IPS-18a (cell line): ENCODE measurements around the gene KLK10.
A peak's percentile ranks its signal among the peaks of the same experiment; 100 is the strongest.

Source experiments
- H3K27ac ChIP-seq: one replicate; pipeline ENCODE4 v1.5.1; 2013; ENCODE audit warnings: low read length
- H3K27me3 ChIP-seq: one replicate; pipeline ENCODE4 v1.6.1; 2013; ENCODE audit warnings: mild to moderate bottlenecking, low read length; ENCODE audit not compliant: control insufficient read depth, insufficient read depth
- H3K36me3 ChIP-seq: one replicate; pipeline ENCODE4 v1.6.1; 2013; ENCODE audit warnings: low read depth, low read length; ENCODE audit not compliant: control insufficient read depth
- H3K4me1 ChIP-seq: one replicate; pipeline ENCODE4 v1.6.1; 2013; ENCODE audit warnings: low read depth, low read length; ENCODE audit not compliant: control insufficient read depth
- H3K4me3 ChIP-seq: one replicate; pipeline ENCODE4 v1.5.1; 2013; ENCODE audit warnings: low read length
- H3K9ac ChIP-seq: one replicate; pipeline ENCODE4 v1.6.1; 2013; ENCODE audit warnings: mild to moderate bottlenecking, low read length, moderate library complexity
- H3K9me3 ChIP-seq: one replicate; pipeline ENCODE4 v1.6.1; 2013; ENCODE audit warnings: low read depth, low read length; ENCODE audit not compliant: control insufficient read depth

Gene KLK10

DNA sequence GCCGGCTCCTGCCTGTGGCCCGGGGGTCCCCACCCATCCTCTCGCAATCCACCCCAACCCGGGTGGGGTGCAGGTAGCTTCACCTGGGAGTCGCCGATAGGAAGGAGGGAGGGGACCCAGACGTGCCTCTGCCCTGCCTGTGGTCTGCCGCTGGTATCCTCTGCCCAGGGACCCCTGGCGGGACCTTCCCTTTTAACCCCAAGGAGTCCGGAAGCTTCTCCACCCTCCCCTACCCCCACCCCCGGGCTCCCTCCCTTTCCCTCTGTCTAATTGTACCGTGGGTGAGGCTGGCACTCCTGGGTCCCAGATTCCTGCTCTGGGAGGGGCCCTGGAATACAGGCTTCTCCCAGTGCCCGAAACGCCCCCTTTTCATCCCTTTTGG, at the start of gene KLK10:
Gene KLK10 (minus strand): TSS at position 166 of the 382 bp plus-strand sequence. CDS start 579 bp downstream, outside the sequence.
- Histone ChIP-seq H3K9me3 (no peaks in the 10 kb centered on the region), H3K36me3 (no peaks in the 10 kb centered on the region), H3K27ac (no peak within 1 kb of the TSS), H3K4me3 (peak within 1 kb of the TSS; percentile 55), H3K4me1 (peaks cover 5% of the 10 kb centered on the region), H3K27me3 (peaks cover 41% of the 10 kb centered on the region), H3K9ac (no peak within 1 kb of the TSS)

DNA sequence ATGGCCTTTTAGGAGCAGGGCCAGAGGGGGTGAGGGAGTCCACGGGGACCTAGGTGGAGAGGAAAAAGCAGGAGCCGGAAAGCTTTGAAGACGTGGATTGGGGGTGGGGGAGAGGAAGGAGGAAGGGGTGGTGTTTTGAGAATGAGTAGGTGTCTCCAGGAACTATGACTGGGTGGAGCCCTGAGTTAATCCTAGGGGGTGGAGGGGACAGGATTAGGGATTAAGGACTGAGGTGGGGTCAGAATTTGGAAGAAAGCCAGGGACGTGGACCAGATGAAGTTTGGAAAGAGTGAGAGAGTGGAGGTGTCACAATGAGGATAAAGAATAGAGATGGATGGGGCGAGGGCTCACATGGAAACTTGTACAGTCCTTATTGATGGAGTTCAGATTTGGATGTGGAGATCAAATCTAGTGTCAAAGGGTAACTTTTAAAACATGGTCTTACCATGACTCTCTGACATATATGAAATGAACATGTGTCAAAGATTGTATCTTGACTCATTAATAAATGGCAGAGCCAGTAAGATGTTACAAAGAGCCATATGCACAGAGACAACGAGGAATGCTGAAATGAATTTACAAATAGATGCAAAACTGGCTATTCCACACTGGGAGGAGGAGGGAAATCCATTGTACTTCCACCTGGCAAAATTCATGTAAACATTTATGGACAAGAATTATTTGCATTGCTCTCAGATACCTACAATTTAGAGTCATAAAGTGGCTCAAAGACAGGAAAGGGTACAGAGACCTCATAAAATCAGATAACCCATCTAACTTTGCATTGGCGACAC, 47.1 kb upstream of the KLK10 start:
- H3K4me3 ChIP-seq: no peak overlapping the region
- H3K4me1 ChIP-seq: peaks cover 8% of the 10 kb centered on the region
- H3K36me3 ChIP-seq: no peaks in the 10 kb centered on the region
- no peaks in the 10 kb centered on the region for H3K9me3 ChIP-seq
- peaks cover 4% of the 10 kb centered on the region for H3K27me3 ChIP-seq
- no peak overlapping the region for H3K27ac ChIP-seq
- no peak overlapping the region for H3K9ac ChIP-seq

GRCh38 chr19:51065221-51065960, 45.9 kb upstream of the KLK10 start:
- Histone ChIP-seq H3K27ac (no peak overlapping the region), H3K4me3 (peak overlapping the region; percentile 73), H3K9me3 (no peaks in the 10 kb centered on the region), H3K4me1 (peaks cover 8% of the 10 kb centered on the region), H3K9ac (peak overlapping the region; percentile 10), H3K27me3 (peaks cover 4% of the 10 kb centered on the region), H3K36me3 (no peaks in the 10 kb centered on the region)

DNA sequence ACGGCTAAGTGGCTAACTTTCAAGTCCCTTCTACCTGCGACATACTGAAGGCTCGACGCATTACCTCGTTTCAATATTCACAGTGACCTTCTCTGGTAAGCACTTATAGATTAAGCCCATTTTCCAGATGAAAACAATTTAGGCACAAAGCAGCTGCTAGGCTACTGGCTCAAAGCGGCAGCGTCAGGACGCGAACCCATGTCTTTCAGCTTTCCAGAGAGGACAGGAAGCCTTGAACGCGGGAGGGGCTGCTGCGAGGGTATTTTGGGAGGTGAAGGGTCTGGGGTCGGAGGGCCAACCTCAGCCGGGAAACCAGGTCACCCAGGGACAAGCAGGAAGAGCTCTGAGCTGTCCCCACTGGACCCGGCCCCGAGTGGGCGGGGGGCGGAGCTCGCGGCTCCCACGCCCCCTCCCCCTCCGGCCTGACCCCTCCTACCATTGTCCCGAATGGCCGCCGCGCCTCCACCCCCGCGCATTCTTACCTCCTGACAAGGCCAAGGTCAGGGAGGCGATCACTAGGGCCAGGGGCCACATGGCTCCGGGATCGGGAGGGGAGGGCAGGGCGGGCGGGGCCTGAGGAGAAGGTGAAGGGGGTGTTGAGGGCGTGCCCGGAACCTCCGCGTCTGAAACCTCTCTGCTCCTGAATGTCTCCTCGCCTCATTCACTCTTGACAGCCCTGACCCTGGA, 45.2 kb upstream of the KLK10 start, which contains the start of gene KLK13:
Gene KLK13 (minus strand): TSS at position 559 of the 687 bp plus-strand sequence. CDS start 25 bp downstream, at position 534.
- Histone ChIP-seq H3K4me3 (peak within 1 kb of the TSS; percentile 73), H3K4me1 (peaks cover 8% of the 10 kb centered on the region), H3K9me3 (no peaks in the 10 kb centered on the region), H3K36me3 (no peaks in the 10 kb centered on the region), H3K27me3 (peaks cover 4% of the 10 kb centered on the region), H3K27ac (no peak within 1 kb of the TSS), H3K9ac (peak within 1 kb of the TSS; percentile 10)

DNA sequence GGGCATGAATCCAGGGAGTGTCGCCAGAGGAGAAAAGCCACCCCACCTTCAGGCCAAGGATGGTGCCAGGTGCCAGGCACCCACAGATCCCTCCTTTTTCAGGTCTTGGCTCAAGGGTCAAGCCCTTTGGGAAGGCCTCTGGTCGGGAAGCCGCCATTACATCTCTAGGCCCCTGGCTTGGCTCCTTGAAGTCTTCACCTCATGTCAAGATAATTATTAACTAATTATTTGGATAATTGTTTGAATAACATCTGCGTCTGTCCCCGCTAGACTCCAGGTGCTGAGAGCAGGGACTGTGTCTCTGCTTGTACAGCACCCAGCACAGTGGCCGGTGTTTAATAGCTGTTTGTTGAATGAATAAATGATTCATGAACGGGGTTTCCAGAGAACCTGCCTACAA, 44.2 kb upstream of the KLK10 start:
- H3K4me3 ChIP-seq: no peak overlapping the region

GRCh38 chr19:51060973-51061372, 41.5 kb upstream of the KLK10 start:
- H3K27me3 ChIP-seq: peaks cover under 1% of the 10 kb centered on the region
- H3K4me3 ChIP-seq: no peak overlapping the region
- no peaks in the 10 kb centered on the region for H3K36me3 ChIP-seq
- H3K9me3 ChIP-seq: no peaks in the 10 kb centered on the region
- H3K27ac ChIP-seq: no peak overlapping the region
- no peak overlapping the region for H3K9ac ChIP-seq
- peaks cover 8% of the 10 kb centered on the region for H3K4me1 ChIP-seq

More for the DNA sequence above, 44.2 kb upstream of the KLK10 start:
- Histone ChIP-seq H3K9ac (no peak overlapping the region), H3K36me3 (no peaks in the 10 kb centered on the region), H3K4me1 (peaks cover 8% of the 10 kb centered on the region), H3K27ac (no peak overlapping the region), H3K9me3 (no peaks in the 10 kb centered on the region), H3K27me3 (peaks cover 4% of the 10 kb centered on the region)

DNA sequence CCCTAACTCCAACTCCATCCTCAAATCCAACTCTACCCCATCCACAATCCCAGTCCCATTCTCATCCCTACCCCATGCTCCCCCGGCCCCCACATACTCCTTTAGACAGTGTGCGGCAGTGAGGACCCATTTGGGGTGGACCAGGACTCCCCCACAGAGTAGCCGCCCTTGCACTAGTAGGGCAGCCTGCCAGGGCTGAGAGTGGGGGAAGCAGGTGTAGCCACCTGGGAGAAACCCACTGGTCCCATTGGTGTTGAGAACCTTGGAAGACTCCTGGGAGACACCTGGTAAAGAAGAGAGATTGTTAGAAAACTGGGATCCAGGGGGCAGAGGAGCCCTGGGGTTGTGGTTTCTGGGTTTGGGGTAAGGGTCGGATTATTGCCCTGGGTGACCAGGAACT, 40.8 kb upstream of the KLK10 start:
- H3K27me3 ChIP-seq: no peaks in the 10 kb centered on the region

GRCh38 chr19:51059715-51060114, 40.2 kb upstream of the KLK10 start:
- no peak overlapping the region for H3K4me3 ChIP-seq
- H3K9ac ChIP-seq: no peak overlapping the region
- no peaks in the 10 kb centered on the region for H3K36me3 ChIP-seq
- no peak overlapping the region for H3K27ac ChIP-seq
- H3K27me3 ChIP-seq: no peaks in the 10 kb centered on the region
- no peaks in the 10 kb centered on the region for H3K4me1 ChIP-seq
- no peaks in the 10 kb centered on the region for H3K9me3 ChIP-seq

More for the DNA sequence above, 40.8 kb upstream of the KLK10 start:
- Histone ChIP-seq H3K4me3 (no peak overlapping the region), H3K4me1 (peaks cover 2% of the 10 kb centered on the region), H3K9ac (no peak overlapping the region), H3K9me3 (no peaks in the 10 kb centered on the region), H3K36me3 (no peaks in the 10 kb centered on the region), H3K27ac (no peak overlapping the region)

DNA sequence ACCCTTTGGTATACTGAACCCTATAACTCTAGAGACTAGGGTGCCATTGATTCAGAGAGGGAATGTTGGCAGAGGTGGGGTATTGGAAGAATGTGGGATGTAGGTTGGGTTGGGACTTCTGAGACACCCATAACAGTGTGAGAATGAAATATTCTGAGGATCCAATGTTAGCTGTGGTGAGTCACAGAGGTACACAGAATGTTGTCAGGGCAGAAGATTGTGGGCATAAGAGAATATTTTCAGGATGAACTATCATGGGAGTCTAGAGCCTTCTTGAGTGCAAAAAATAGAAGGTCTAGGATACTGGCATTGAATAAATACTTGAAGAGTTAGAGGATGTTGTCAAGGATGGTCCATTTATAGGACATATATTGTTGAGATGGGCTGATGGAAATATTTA, 36.4 kb upstream of the KLK10 start:
- no peaks in the 10 kb centered on the region for H3K36me3 ChIP-seq
- H3K4me1 ChIP-seq: no peaks in the 10 kb centered on the region
- H3K9ac ChIP-seq: no peak overlapping the region
- H3K4me3 ChIP-seq: no peak overlapping the region
- no peaks in the 10 kb centered on the region for H3K9me3 ChIP-seq
- no peaks in the 10 kb centered on the region for H3K27me3 ChIP-seq
- H3K27ac ChIP-seq: no peak overlapping the region

DNA sequence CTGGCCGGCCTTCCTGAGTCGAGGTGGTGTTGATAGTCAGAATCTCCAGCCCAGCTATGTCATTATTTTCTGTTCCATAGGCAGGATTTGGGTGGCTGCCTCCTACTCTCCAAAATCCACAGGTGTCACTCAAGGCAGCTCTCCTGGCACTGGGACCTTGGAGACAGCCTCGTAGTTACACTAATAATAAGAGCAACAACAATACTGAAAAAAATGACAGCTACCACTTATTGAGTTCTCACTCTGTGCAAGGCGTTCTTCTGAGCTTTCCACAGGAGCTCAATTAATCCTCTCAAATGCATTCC, 27.5 kb upstream of the KLK10 start:
- Histone ChIP-seq H3K36me3 (no peaks in the 10 kb centered on the region), H3K27me3 (no peaks in the 10 kb centered on the region), H3K9me3 (peaks cover 3% of the 10 kb centered on the region), H3K4me1 (peaks cover 19% of the 10 kb centered on the region), H3K27ac (peak overlapping the region; percentile 44), H3K4me3 (peak overlapping the region; percentile 18), H3K9ac (peak overlapping the region; percentile 34)

- Histone ChIP-seq H3K9me3 (no peaks in the 10 kb centered on the region), H3K27me3 (no peaks in the 10 kb centered on the region), H3K27ac (no peak overlapping the region), H3K9ac (no peak overlapping the region), H3K4me1 (peaks cover 19% of the 10 kb centered on the region), H3K36me3 (no peaks in the 10 kb centered on the region), H3K4me3 (no peak overlapping the region)
These were observed 24.8 kb upstream of the KLK10 start for GRCh38 chr19:51044327-51044726.
